Adrenal gland (tissue), 12 donors: ENCODE data around the gene ZNF2. TPM values are rescaled to one million over a fixed set of nuclear protein-coding genes. Genes with fewer than 3 reads are reported as not detected.

Experiments
- DNase-seq, 7 donors: peaks; one replicate each; pipeline ENCODE4 v3.0.0-alpha.2; 2019 to 2020
- H3K27ac ChIP-seq, 5 donors: fragments of 200-600 bp; sonication (generic) in 4 of 5; 1 replicate in 3 of 5; 2 replicates in 2 of 5; pipeline versions ENCODE4 v1.5.1 to v1.8.0; 2016 to 2020; ENCODE audit warnings: mild to moderate bottlenecking in 1 of 5
- H3K27me3 ChIP-seq: fragments of 200-600 bp; 2 replicates; pipeline ENCODE4 v1.8.0; 2021
- H3K36me3 ChIP-seq, 2 donors: fragments of 200-600 bp; replicated peaks in 1 of 2; 1 replicate in 1 of 2; 2 replicates in 1 of 2; pipeline versions ENCODE4 v1.5.1 to v1.8.0; 2018 to 2022
- H3K4me1 ChIP-seq, 2 donors: fragments of 200-600 bp; replicated peaks in 1 of 2; 1 replicate in 1 of 2; 2 replicates in 1 of 2; pipeline versions ENCODE4 v1.5.1 to v1.8.0; 2018 to 2021
- H3K4me3 ChIP-seq, 4 donors: fragments of 200-600 bp; sonication (generic) in 3 of 4; one replicate each; pipeline ENCODE4 v1.5.1; 2016 to 2018
- H3K9me3 ChIP-seq, 3 donors: fragments of 200-600 bp; sonication (generic) in 1 of 3; replicated peaks in 1 of 3; 1 replicate in 2 of 3; 2 replicates in 1 of 3; pipeline versions ENCODE4 v1.5.1 to v1.8.0; 2016 to 2021
- POLR2A ChIP-seq, 2 donors: fragments of 450-650 bp; IDR thresholded peaks; one replicate each; pipeline ENCODE4 v1.6.1; 2017; ENCODE audit warnings: antibody characterized with exemption in 2 of 2, mild to moderate bottlenecking in 2 of 2, moderate library complexity in 1 of 2
- WGBS, 4 donors: extraction: QIAGEN DNeasy Blood & Tissue Kit in 2 of 4; methylation state at CpG; one replicate each; pipeline versions ENCODE4 v1.1.5 to v1.1.7; 2013 to 2017; 5-methylcytosine and 5-hydroxymethylcytosine counted together
- intact Hi-C, 2 donors: fragments of 100-400 bp; cut with DNase I; formaldehyde crosslinking; loops; one replicate each; pipeline versions ENCODE4 v1.14.1 to v1.15.0; 2022 to 2023
- polyA plus RNA-seq, 3 donors: library from polyadenylated mRNA; stranded (reverse); fragments of 200-250 nt in 2 of 3; fragments of 350-450 nt in 1 of 3; fragmentation: Illumina TruSeq in 1 of 3; extraction: RNeasy Lipid Tissue Mini Kit (QIAGEN cat#74804) in 1 of 3; gene quantifications; one replicate each; pipeline ENCODE4 v1.2.3, GENCODE V29; 2013 to 2014
- total RNA-seq, 9 donors: library from RNA; depleted of rRNA in 4 of 9; stranded (reverse); fragments of >200 nt in 4 of 9; fragments of 120-200 nt in 1 of 9; fragmentation: NEBNext Ultra II Directional in 1 of 9; extraction: Animal tissue kit (Norgen Biotek cat#: 25700) in 1 of 9; gene quantifications; one replicate each; pipeline versions ENCODE4 v1.1.0 to v1.2.4, GENCODE V29; 2013 to 2023
- TF ChIP-seq, protein P1 (sequence below), 6 experiments: fragments of 450-650 bp in 4 of 6; fragments of 200-600 bp in 2 of 6; sonication (generic) in 1 of 6; IDR thresholded peaks; 1 replicate in 5 of 6; 2 replicates in 1 of 6; pipeline versions ENCODE4 v1.5.1 to v1.8.0; 2016 to 2021; ENCODE audit warnings: antibody characterized with exemption in 6 of 6, mild to moderate bottlenecking in 2 of 6, moderate library complexity in 1 of 6
- donor health status: healthy with polysubstance abuse.
- donor health status: Bipolar disorder and iron deficiency.
- donor health status: DM: yes; HTN: yes; CAD: no.
- donor health status: DM: no; HTN: no; CAD: no.
- donor health status: DM: no; HTN: no; CAD: no.
- donor health status: DM: yes; HTN: yes; CAD: no.

The ZNF2 gene
- total and polyA plus RNA-seq, 12 donors = 1.8 to 9.3 (median 5.2) TPM

GRCh38 chr2:95231723-95232122 lies 66.1 kb downstream of the ZNF2 start:
- Histone ChIP-seq H3K36me3 (no peaks in the 10 kb centered on the region), H3K27me3 (no peaks in the 10 kb centered on the region), H3K4me1 (no peaks in the 10 kb centered on the region), H3K9me3 (no peaks in the 10 kb centered on the region), H3K27ac (no peak overlapping the region), H3K4me3 (no peak overlapping the region)
- whole genome bisulfite sequencing, 4 donors = 47 to 56% (median 50%) methylated on average over 2 to 3 of the region's 3 CpGs
- intact Hi-C loops = no loop called here
- no peak for TF ChIP-seq POLR2A (IDR thresholded peaks at IDR 0.05)
- TF ChIP-seq, protein P1, sequence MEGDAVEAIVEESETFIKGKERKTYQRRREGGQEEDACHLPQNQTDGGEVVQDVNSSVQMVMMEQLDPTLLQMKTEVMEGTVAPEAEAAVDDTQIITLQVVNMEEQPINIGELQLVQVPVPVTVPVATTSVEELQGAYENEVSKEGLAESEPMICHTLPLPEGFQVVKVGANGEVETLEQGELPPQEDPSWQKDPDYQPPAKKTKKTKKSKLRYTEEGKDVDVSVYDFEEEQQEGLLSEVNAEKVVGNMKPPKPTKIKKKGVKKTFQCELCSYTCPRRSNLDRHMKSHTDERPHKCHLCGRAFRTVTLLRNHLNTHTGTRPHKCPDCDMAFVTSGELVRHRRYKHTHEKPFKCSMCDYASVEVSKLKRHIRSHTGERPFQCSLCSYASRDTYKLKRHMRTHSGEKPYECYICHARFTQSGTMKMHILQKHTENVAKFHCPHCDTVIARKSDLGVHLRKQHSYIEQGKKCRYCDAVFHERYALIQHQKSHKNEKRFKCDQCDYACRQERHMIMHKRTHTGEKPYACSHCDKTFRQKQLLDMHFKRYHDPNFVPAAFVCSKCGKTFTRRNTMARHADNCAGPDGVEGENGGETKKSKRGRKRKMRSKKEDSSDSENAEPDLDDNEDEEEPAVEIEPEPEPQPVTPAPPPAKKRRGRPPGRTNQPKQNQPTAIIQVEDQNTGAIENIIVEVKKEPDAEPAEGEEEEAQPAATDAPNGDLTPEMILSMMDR (IDR thresholded peaks at IDR 0.05) = peak in 3 of 6 experiments; percentile 11 to 35 (median 21)
- peak in 3 of 7 donors; percentile 10 to 55 (median 31) for DNase-seq

DNA sequence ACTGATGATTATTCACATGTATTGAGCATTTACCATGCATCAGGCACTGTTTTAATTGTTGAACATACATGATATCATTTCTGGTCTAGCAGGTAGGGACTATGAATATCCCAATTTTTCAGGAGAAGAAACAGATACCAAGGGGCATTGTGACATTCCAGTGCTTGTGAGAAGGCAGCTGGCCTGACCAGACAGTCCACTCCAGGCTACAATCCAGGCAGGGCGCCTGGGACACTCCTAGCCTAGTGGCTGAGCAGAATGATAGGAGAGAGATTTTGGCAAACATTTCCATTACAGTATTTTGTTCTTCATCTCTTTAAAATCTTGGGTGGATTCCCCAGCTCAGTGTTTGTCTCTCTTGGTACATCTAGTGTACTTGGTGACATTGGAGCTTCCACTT lies 66.6 kb downstream of the ZNF2 start:
- 71 to 86% (median 79%) methylated on average over 1 of the region's 1 CpG for WGBS, 4 donors
- no peaks in the 10 kb centered on the region for H3K36me3 ChIP-seq
- H3K27me3 ChIP-seq = no peaks in the 10 kb centered on the region
- no peak overlapping the region for H3K27ac ChIP-seq
- TF ChIP-seq, protein P1 (IDR thresholded peaks at IDR 0.05) = no peak
- TF ChIP-seq POLR2A (IDR thresholded peaks at IDR 0.05) = no peak
- no peak for DNase-seq
- H3K4me3 ChIP-seq = no peak overlapping the region
- intact Hi-C loops = no loop called here
- no peaks in the 10 kb centered on the region for H3K4me1 ChIP-seq
- H3K9me3 ChIP-seq = no peaks in the 10 kb centered on the region

Other genes with a start within 250 kb of the ZNF2 start
- gene MAL, start 140.1 kb upstream of the ZNF2 start, total RNA-seq = under 1 TPM in 5 of 9 donors, not detected in 4; 0.32 to 0.69 (median 0.41) TPM
- gene MAL, start 140.1 kb upstream of the ZNF2 start, polyA plus RNA-seq = 1 to 10 TPM; 1.1 to 4.5 (median 1.2) TPM
- 10 to 100 TPM; 41.0 to 99.0 (median 51.0) TPM for gene MRPS5, start 44.0 kb upstream of the ZNF2 start, total RNA-seq
- gene MRPS5, start 44.0 kb upstream of the ZNF2 start, polyA plus RNA-seq = 10 to 100 TPM; 72.0 to 96.7 (median 93.4) TPM
- 10 to 100 TPM in 6 of 9 donors, 1 to 10 TPM in 3; 4.6 to 22.6 (median 16.8) TPM for gene ZNF514, start 6.0 kb upstream of the ZNF2 start, total RNA-seq
- 10 to 100 TPM in 2 of 3 donors, 1 to 10 TPM in 1; 8.3 to 26.1 (median 11.7) TPM for gene ZNF514, start 6.0 kb upstream of the ZNF2 start, polyA plus RNA-seq
- 1 to 10 TPM; 1.4 to 4.3 (median 2.2) TPM for gene ZNF892, start 41.7 kb downstream of the ZNF2 start, total RNA-seq
- gene ZNF892, start 41.7 kb downstream of the ZNF2 start, polyA plus RNA-seq = under 1 TPM in 2 of 3 donors, not detected in 1; 0.32 to 0.73 TPM
- gene PROM2, start 108.6 kb downstream of the ZNF2 start, total RNA-seq = 1 to 10 TPM in 2 of 9 donors, under 1 TPM in 5, not detected in 2; 0.21 to 4.5 (median 0.72) TPM
- 1 to 10 TPM in 2 of 3 donors, under 1 TPM in 1; 0.07 to 1.7 (median 1.0) TPM for gene PROM2, start 108.6 kb downstream of the ZNF2 start, polyA plus RNA-seq
- gene KCNIP3, start 131.5 kb downstream of the ZNF2 start, total RNA-seq = 1 to 10 TPM in 7 of 9 donors, under 1 TPM in 2; 0.54 to 6.3 (median 1.6) TPM
- gene KCNIP3, start 131.5 kb downstream of the ZNF2 start, polyA plus RNA-seq = 1 to 10 TPM in 2 of 3 donors, under 1 TPM in 1; 0.79 to 3.9 (median 3.2) TPM
- 10 to 100 TPM; 12.9 to 63.1 (median 28.8) TPM for gene FAHD2A, start 236.9 kb downstream of the ZNF2 start, total RNA-seq
- 10 to 100 TPM; 22.6 to 28.6 (median 28.1) TPM for gene FAHD2A, start 236.9 kb downstream of the ZNF2 start, polyA plus RNA-seq